Measurements from ENCODE around the gene GEMIN5.
"Not testable (repeated sequence)": the region's sequence is repeated elsewhere in the genome, so short reads cannot be mapped to it uniquely, and the experiment has no call there.

The GEMIN5 gene

GRCh38 chr5:154937186-154937717 lies 759 bp downstream of the GEMIN5 start:
- TF ChIP-seq CTCF (IDR thresholded peaks at IDR 0.05; ENCODE audit: low read depth, low read length), result no peak
- H3K9me3 ChIP-seq, result no peaks in the 10 kb centered on the region
- peak overlapping the region; percentile 87 for H3K4me3 ChIP-seq (ENCODE audit: low read depth, low read length)
- no peaks in the 10 kb centered on the region for H3K4me1 ChIP-seq
- H3K27me3 ChIP-seq, result no peaks in the 10 kb centered on the region
- DNase-seq, result no peak
- peaks cover 28% of the 10 kb centered on the region for H3K36me3 ChIP-seq

- no peak for DNase-seq
- Histone ChIP-seq H3K9me3 (no peaks in the 10 kb centered on the region), H3K27me3 (no peaks in the 10 kb centered on the region), H3K4me1 (no peaks in the 10 kb centered on the region), H3K4me3 (ENCODE audit: low read depth, low read length) (no peak overlapping the region), H3K36me3 (peaks cover 51% of the 10 kb centered on the region)
- TF ChIP-seq CTCF (IDR thresholded peaks at IDR 0.05; ENCODE audit: low read depth, low read length), result no peak
Measured at GRCh38 chr5:154934881-154935280, 3.1 kb downstream of the GEMIN5 start.

GRCh38 chr5:154933537-154933936 lies 4.5 kb downstream of the GEMIN5 start:
- Histone ChIP-seq H3K36me3 (peaks cover 62% of the 10 kb centered on the region), H3K4me3 (ENCODE audit: low read depth, low read length) (no peak overlapping the region), H3K9me3 (no peaks in the 10 kb centered on the region), H3K27me3 (no peaks in the 10 kb centered on the region), H3K4me1 (no peaks in the 10 kb centered on the region)
- no peak for TF ChIP-seq CTCF (IDR thresholded peaks at IDR 0.05; ENCODE audit: low read depth, low read length)
- no peak for DNase-seq

- no peak for TF ChIP-seq CTCF (IDR thresholded peaks at IDR 0.05; ENCODE audit: low read depth, low read length)
- Histone ChIP-seq H3K36me3 (peaks cover 79% of the 10 kb centered on the region), H3K4me3 (ENCODE audit: low read depth, low read length) (no peak overlapping the region), H3K4me1 (no peaks in the 10 kb centered on the region), H3K9me3 (no peaks in the 10 kb centered on the region), H3K27me3 (no peaks in the 10 kb centered on the region)
- DNase-seq, result no peak
Measured at GRCh38 chr5:154923441-154924430, 14.3 kb downstream of the GEMIN5 start.

- Histone ChIP-seq H3K4me1 (no peaks in the 10 kb centered on the region), H3K4me3 (ENCODE audit: low read depth, low read length) (no peak overlapping the region), H3K27me3 (no peaks in the 10 kb centered on the region), H3K36me3 (peaks cover 75% of the 10 kb centered on the region), H3K9me3 (no peaks in the 10 kb centered on the region)
- no peak for TF ChIP-seq CTCF (IDR thresholded peaks at IDR 0.05; ENCODE audit: low read depth, low read length)
- DNase-seq, result no peak
Measured at GRCh38 chr5:154917757-154918156, 20.3 kb downstream of the GEMIN5 start.

- H3K36me3 ChIP-seq, result peaks cover 83% of the 10 kb centered on the region
- no peak for TF ChIP-seq CTCF (IDR thresholded peaks at IDR 0.05; ENCODE audit: low read depth, low read length)
- peak; percentile 36 for DNase-seq
- no peak overlapping the region for H3K4me3 ChIP-seq (ENCODE audit: low read depth, low read length)
- H3K9me3 ChIP-seq, result no peaks in the 10 kb centered on the region
- H3K27me3 ChIP-seq, result no peaks in the 10 kb centered on the region
- no peaks in the 10 kb centered on the region for H3K4me1 ChIP-seq
Measured at GRCh38 chr5:154916874-154917273, 21.1 kb downstream of the GEMIN5 start.

GRCh38 chr5:154905601-154906000 lies 32.4 kb downstream of the GEMIN5 start:
- DNase-seq; H3K27me3 ChIP-seq; H3K4me1 ChIP-seq; H3K4me3 ChIP-seq (ENCODE audit: low read depth, low read length); H3K9me3 ChIP-seq: not testable (repeated sequence)
- H3K36me3 ChIP-seq, result peaks cover 82% of the 10 kb centered on the region

All from BE2C (cell line).